Iris pigment epithelial cell (primary cell): Measurements from ENCODE around the gene MICALL2.
"Not testable (repeated sequence)": the region's sequence is repeated elsewhere in the genome, so short reads cannot be mapped to it uniquely, and the experiment has no call there.

ENCODE experiments used
- DNase-seq: peaks from one replicate; pipeline ENCODE4 v3.0.0-alpha.2; 2011; ENCODE audit warnings: low read depth

The MICALL2 gene

GRCh38 chr7:1447551-1448244 is 11.6 kb downstream of the MICALL2 start:
- peak; percentile 57 for DNase-seq

- DNase-seq: no peak
These were observed 12.2 kb downstream of the MICALL2 start for GRCh38 chr7:1447112-1447511.

DNA sequence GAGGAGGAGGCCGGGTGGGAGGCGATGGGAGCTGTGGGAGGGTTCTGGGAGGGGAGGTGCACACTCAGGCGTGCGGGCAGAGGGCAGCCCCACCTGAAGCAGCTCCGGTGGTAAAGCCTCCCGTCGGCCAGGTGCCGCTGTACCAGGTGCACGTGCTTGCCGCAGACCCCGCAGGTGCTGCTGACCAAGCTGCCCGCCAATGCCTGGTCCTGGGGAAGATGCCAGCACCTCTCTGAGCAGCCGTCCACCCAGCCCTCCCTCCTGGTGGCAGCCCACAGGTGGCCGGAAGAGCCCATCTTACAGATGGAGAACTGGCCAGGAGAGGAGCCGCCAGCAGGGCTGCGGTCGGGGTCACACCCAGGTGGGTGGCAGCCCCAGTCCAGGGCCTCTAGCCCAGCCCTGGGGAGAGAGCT is 12.6 kb downstream of the MICALL2 start:
- no peak for DNase-seq

DNA sequence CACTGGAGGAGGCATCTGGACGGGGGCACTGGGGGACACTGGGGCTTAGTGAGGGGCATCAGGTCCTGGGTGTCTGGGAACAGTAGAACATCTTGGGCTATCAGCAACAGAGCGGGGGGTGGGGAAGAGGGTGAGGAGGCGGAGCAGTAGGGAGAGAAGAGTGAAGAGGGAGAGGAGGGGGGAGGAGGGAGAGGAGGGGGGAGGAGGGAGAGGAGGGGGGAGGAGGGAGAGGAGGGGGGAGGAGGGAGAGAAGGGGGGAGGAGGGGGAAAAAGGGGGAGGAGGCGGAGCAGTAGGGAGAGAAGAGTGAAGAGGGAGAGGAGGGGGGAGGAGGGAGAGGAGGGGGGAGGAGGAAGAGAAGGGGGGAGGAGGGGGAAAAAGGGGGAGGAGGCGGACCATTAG is 13.2 kb downstream of the MICALL2 start:
- peak; percentile 18 for DNase-seq

DNA sequence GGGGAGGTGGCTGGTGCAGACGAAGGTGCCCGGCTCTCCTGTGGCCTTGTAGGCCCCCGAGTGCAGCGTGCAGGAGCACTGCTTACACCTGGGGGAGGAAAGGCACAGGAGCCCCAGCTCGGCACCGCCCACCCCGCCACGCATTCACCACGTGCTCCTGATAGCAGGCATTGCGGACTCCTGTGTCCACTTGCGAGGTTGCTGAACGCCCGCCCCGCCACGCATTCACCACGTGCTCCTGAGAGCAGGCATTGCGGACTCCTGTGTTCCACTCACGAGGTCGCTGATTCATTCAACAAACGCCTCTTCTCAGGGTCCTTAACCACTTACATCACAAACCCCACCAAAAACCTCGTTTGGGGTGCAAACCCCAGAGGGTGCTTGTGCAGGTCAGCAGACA is 13.9 kb downstream of the MICALL2 start:
- no peak for DNase-seq

DNA sequence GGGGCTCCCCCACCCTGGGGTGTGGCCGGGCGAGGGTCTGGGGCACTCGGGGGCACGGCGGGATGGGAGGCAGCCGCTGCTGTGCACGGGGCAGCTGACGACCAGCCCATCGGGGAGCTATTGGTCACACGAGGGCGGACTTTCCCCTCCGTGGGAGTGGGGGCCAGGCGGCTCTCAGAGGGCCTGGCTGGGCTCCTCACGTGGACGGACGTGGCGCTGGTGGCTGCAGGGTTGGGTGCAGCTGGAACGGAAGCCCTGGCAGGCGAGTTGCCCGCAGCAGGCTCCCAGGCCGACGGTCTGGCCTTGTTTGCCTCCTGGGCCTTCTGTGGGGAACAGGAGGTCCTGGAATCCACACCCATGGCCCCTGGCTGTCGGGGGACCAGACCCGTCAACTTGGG is 14.3 kb downstream of the MICALL2 start:
- DNase-seq: no peak

- DNase-seq: no peak
These were observed 14.9 kb downstream of the MICALL2 start for GRCh38 chr7:1444214-1444924.

DNA sequence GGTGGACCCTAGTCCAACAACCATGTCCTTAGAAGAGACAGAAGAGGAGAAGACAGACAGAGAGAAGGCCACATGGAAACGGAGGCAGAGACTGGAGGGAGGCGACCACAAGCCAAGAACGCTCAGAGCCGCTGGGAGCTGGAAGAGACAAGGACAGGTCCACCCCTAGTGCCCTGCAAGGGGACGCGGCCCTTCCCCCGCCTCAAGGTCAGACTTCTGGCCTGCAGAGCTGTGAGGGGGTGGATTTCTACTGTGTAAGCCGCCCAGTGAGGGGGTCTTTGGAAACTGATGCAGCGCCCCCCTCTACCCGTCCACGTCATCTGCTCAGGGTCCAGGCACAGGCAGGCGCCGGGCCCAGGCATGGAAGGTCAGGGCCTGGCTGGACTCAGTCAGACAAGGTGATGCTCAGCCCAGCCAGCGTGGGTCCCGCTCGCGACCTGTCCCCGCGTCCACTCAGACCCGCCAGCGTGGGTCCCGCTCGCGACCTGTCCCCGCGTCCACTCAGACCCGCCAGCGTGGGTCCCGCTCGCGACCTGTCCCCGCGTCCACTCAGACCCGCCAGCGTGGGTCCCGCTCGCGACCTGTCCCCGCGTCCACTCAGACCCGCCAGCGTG is 15.6 kb downstream of the MICALL2 start:
- DNase-seq: not testable (repeated sequence)

DNA sequence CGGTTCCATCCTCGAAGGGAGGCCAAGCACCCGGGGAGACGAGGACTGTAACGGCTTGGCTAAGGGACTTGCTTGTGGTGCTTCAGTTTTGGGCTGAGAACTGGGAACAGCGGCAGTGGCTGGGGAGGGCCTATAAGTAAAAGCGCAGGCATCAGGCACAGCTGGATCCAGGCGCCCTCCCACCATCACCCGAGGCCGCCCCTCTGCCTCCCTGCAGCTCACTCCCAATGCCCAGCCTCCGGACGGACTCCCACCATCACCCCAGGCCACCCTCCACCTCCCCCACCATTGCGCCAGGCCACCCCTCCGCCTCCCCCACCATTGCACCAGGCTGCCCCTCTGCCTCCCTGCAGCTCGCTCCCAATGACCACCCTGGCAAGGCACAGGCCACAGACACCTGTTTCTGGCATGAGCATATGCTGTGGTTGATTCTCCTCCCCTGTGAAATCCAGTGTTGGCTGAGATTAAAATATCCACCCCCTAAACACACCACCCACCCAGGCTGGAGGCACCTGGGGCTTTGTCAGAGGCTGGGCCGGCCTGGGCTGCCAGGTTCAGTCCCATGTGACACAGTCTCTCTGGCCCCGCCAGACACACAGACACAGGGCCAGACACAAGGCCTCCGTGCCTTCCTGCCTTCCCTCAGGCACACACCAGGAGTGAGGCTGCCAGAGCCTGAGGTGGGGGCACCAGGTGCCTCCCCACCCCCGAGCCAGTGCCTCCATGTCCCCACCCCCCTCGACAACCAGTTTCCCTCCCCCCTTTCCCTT is 16.7 kb downstream of the MICALL2 start:
- no peak for DNase-seq

DNA sequence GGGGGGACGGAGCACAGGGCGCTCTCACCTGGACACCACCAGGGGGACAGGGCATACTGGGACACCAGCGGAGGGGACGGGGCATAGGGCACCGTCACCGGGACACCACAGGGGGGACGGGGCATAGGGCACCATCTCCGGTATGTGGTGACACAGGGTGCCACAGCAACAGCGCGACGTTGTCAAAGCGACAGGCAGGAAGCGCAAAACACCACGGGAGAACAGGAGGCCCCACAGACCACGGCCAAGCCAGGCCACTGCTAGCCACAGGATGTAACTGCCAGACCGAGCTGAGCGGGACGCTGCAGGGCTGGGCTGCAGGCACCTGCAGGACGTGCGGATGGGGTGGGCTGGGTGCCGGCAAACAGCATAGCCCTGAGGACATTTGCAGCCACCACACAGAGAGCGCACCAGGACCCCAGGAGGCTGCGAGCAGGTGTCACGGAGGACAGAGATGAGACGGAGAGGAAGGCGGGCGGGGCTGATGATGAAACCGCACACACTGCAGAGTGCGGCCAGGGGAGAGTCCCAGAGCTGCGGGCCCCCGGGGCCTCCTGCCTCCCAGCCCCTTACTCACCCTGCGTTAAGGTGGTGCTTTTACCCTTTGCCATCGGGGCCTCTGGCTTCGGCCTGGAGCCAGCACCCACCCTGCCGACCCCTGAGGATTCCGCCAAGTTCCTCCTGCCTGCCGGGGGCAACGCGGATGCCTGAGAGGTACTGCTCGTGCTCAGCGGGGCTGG is 17.5 kb downstream of the MICALL2 start:
- DNase-seq: no peak

DNA sequence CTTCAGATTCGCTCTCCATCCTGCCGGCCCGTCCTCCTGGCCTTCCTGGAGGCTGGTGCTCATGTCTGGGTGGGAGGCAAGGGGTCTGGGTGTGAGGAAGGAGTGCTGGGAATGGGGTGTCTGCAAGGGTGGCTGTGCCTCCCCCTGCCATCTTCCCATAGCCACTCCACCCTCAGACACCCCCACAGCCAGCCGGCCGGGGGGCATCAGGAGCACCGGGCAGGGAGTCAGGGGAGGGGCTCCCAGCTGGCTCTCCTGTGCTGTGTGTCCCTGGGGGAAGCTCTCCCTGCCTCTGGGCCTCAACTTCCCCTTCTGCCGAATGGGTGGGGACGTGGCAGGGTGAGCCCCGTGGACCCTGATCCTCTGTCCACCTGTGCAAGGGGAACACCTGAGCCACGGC is 18.6 kb downstream of the MICALL2 start:
- no peak for DNase-seq

GRCh38 chr7:1439373-1440363 is 19.6 kb downstream of the MICALL2 start:
- DNase-seq: no peak

GRCh38 chr7:1438821-1439220 is 20.4 kb downstream of the MICALL2 start:
- no peak for DNase-seq

- DNase-seq: no peak
These were observed 21.1 kb downstream of the MICALL2 start for GRCh38 chr7:1438208-1438607.

DNA sequence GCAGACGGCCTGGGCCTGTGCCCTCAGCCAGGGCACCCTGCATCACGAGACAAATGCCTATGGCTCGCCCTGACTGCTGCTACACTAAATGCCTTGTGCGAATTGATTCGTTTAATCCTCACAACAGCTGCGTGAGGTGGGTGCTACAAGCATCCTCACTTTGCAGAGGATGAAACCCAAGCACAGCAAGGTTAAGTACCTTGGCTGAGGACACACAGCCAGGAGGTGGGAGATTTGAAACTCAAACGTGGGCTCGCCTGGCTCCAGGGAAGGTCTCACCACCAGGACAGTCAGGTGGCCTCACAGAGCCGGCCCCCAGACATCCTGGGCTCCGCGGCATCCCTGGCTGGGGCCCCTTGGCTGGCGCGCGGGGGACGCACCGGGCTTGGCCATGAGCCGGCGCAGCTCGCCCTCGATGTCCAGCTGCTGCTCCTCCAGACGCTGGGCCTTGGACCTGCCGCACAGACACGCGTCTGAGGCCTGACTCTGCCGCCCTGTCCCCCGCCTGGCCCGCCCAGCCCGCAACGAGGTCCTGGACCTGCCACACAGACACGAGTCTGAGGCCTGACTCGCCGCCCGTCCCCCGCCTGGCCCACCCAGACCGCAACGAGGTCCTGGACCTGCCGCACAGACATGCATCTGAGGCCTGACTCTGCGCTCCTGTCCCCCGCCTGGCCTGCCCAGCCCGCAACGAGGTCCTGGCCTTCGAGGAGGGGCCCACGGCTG is 22.0 kb downstream of the MICALL2 start:
- no peak for DNase-seq

DNA sequence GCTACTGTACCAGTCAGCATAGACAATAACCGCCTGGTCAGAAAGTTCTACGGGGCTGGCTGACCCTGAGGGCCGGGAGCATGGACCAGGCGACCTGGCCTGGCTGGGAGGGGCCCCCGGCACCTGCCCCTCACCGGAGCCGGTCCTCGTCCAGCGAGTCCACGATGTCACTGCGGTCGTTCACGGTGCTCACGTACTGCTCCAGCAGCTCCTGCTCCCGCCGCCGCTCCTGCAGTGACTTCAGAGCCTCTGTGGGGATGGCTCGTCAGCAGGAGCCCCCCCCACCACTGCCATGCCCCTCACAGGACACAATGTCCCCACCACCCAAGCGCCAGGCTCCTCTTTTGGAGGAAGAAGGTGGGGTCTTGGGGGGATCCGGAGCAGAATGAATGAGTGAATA is 22.7 kb downstream of the MICALL2 start:
- DNase-seq: no peak

DNA sequence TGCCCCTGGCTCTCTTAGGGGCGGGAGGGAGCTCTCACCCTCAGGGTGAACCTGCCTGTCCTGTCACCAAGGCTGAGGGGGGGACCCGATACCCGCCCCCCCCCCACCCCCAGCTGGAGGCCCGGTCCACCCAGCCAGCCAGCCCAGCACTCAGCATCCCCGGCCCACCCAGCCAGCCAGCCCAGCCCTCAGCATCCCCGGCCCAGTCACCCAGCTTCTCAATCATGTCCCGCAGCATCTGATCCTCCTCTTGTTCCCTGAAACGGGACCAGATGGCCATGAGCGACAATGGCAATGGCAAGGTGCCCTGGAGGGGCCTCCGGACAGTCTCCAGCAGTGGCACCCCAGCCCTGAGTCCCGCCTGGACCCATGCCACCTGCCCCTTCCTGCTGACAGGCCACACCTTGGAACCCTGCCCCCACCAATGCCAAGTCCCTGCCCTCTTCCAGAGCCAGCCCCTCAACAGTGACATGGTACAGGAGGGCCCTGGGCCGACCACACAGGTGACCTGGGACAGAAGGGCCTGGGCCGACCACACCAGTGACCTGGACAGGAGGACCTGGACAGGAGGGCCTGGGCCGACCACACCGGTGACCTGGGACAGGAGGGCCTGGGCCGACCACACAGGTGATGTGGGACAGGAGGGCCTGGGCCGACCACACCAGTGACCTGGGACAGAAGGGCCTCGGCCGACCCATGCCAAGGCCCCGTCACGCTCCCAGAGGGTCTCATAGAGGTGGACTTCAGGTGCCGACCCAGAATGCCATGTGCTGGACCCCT is 24.2 kb downstream of the MICALL2 start:
- DNase-seq: no peak

DNA sequence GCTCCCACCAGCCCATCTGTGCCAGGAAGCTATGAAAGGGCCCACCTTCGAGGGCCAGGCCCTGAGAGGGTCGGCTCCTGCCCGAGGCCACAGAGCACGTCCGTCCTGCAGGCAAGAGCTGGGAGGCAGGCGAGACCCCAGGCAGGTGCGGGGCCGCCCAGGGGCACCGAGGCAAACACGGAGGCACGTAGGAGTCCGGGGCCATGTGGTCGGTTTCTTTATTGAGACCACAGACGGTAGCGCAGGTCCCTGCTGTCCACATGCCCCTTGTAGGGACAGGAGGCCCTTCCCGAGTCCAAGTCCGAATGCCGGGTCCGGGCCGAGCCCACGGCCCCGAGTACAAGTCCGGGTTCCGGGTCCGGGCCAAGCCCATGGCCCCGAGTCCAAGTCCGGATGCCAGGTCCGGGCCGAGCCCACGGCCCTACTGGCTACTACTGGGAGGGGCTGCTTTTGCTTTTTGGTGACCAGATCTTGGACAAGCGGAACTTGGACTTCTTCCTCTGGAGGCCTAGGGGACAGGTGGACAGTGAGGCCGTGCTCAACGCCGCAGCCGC is 25.0 kb downstream of the MICALL2 start:
- DNase-seq: no peak
